ENCODE measurements around the gene ATP1A1.

Gene ATP1A1

GRCh38 chr1:116345011-116345410 lies 28.0 kb upstream of the ATP1A1 start:
- no peak for DNase-seq (ENCODE audit: low read depth)

GRCh38 chr1:116345843-116346242 lies 27.2 kb upstream of the ATP1A1 start:
- no peak for DNase-seq (ENCODE audit: low read depth)

- no peak for DNase-seq (ENCODE audit: low read depth)
These were observed 25.9 kb upstream of the ATP1A1 start for GRCh38 chr1:116346943-116347673.

- no peak for DNase-seq (ENCODE audit: low read depth)
These were observed 25.3 kb upstream of the ATP1A1 start for GRCh38 chr1:116347696-116348095.

- no peak for DNase-seq (ENCODE audit: low read depth)
These were observed 22.9 kb upstream of the ATP1A1 start for GRCh38 chr1:116350097-116350645.

GRCh38 chr1:116351914-116352313 lies 21.1 kb upstream of the ATP1A1 start:
- no peak for DNase-seq (ENCODE audit: low read depth)

DNA sequence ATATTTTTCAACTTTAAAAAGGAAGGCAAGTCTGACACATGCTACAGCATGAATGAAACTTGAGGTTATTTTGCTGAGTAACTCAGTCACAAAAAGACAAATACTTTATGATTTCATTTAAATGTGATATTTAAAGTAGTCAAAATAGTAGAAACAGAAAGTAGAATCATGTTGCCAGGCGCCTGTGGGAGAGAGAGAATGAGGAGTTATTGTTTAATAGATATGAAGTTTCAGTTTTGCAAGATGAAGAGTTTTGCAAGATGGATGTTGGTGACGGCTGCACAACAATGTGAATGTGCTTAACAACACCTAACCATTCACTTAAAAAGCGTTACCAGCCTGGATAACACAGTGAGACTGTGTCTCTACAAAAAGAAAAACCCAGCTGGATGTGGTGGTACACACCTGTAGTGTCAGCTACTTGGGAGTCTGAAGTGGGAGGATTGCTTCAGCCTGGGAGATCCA lies 20.7 kb upstream of the ATP1A1 start:
- DNase-seq (ENCODE audit: low read depth), result no peak

- no peak for DNase-seq (ENCODE audit: low read depth)
These were observed 19.9 kb upstream of the ATP1A1 start for GRCh38 chr1:116353155-116353554.

DNA sequence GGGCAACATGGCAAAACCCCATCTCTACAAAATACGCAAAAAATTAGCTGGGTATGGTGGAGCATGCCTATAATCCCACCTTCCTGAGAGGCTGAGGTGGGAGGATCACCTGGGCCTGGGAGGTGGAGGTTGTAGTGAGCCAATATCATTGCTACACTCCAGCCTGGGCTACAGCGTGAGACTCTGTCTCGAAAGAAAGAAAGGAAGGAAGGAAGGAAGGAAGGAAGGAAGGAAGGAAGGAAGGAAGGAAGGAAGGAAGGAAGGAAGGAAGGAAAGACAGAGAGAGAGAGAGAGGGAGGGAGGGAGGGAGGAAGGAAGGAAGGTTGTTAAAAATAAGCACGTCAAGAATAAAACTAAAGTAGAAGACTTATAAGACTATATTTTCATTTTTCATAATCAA lies 17.0 kb upstream of the ATP1A1 start:
- DNase-seq (ENCODE audit: low read depth), result no peak

GRCh38 chr1:116356673-116357072 lies 16.4 kb upstream of the ATP1A1 start:
- DNase-seq (ENCODE audit: low read depth), result no peak

DNA sequence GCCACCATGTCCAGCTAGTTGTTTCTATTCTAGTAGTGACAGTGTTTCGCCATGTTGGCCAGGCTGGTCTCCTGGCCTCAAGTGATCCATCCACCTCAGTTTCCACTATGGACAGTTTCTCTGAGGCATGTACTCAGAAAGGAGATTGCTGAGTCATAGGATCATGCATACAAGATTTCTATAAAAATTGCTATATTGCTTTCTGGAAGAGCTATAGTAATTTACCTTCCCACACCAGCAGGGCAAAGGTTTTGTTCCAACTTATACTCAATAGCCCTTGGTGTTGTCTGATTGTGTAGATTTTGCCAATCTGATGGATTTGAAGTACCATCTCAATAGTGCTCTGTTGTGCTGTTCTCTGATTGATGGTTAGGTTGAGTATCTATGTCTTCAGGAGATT lies 15.6 kb upstream of the ATP1A1 start:
- no peak for DNase-seq (ENCODE audit: low read depth)

DNA sequence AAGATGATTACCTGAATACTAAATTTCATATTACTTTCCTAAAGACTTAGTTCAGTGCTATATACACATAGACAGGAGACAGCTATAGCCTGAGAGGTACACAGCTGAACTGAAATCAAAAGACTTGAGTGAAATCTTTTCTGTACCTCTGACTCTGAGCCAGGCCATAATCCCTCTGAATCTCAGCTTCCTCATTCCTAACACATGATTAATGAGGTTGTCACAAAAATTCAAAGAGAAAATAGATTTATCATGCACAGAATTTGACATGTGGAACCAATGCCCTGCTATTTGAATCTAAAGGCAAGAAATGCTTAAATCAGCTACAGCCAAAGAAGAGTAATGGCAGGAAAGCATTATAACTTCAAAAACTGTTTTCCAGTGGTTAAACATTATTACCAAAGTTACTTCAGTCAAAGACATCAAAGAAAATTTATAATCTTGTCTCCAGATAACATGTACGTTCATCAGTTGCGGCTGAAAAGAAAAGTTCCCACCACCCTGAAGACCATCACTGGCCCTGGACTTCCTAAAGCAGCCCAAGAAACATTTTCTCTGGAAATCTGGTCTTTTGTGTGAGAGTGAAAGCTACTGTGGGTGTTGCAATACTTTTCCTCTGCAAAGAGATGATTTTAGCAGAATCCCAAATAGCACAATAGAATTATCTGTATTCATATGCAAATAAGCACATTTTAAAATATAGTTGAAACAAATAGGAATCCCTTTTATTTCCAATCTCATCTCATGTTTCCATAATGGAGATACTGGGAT lies 13.8 kb upstream of the ATP1A1 start:
- DNase-seq (ENCODE audit: low read depth), result no peak

DNA sequence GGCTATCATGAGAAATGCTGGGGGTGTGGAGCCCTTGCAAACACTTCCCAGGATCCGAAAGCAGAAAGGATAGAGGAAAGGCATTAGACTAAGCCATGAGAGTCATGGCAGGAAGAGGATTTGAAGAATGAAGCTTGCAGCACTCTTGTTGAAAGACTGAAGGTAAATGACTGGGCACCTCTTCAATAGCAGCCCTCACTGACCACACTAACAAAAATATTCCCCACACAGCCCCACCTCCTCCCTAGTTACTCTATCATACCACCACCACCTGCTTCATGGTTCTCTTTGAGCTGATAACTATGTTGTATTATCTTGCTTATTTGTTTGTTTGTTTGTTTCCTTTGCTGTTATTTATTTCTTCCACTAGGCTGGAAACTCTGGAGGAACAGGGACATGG lies 13.2 kb upstream of the ATP1A1 start:
- no peak for DNase-seq (ENCODE audit: low read depth)

DNA sequence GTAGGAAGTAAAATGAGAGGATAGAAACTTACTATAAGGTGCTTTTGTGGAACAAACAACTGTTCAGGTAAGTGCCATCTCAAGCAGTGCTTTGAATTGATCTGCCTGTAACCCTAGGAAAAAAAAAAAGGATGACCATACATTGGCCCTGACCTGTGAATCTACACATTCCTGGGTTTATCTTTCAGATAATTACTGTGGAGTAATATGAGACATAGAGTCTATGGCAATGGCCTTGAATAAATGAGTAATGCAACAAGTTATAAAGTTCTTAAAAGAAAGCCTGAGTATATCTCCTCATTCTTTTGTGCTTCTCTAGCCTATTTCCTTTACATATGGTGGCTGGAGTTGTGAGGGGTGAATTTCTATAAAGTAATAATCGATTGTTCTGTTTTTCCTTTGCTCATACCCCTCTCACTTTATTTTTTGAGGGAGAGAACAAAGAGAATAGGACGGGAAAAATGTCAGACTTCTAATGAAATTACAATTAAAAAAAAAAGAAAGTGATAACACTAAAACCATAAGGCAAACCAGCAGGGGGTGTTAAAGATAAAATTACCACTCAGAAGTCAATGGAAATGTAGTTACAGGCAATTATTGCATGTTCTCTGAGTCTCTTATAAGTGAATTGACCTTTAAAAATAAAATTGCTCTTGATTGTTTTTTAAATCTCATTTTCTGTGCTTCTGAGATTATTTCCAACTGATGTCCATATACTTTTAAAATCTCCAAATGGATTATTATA lies 12.4 kb upstream of the ATP1A1 start:
- DNase-seq (ENCODE audit: low read depth), result no peak

DNA sequence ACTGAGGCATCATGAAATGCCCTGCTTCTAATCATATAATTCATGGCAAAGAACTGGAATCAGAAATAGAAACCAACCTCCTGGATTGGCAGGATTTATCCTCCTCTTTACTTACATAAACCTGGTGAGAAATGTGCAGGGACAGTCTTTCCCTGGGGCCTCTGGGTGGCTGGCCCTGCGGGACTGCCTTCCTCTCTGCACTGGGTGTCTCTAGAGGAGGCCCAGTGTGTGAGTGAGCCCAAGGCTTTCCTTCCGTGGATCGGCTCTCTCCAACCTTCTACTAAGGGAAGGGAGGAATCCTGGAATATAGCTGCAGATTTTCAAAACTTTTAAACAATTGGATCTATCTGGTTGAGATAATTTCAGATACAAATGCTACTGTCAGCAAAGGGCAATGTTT lies 11.4 kb upstream of the ATP1A1 start:
- no peak for DNase-seq (ENCODE audit: low read depth)

GRCh38 chr1:116362050-116362449 lies 11.0 kb upstream of the ATP1A1 start:
- no peak for DNase-seq (ENCODE audit: low read depth)

DNA sequence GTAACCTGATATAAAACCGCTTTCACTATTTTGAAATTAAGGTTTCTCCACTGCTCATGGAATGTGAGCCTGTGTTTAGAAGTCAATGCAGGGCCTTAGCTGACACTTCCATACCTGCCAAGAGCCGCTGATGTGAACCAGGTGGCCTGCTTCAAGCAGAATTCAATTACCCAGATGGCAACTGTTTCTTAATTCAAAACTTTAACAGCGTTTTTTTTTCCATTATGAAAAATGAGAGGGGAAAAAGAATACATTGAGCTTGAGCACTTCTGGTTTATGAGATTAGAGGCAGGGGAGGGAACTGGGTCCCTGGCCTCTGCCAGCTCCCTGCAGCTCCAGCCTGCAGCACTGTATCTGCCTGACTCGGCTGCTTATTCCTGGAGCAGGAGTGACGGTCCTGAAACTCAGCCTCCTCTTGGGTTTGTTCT lies 7.7 kb upstream of the ATP1A1 start:
- DNase-seq (ENCODE audit: low read depth), result no peak

GRCh38 chr1:116365857-116366256 lies 7.2 kb upstream of the ATP1A1 start:
- no peak for DNase-seq (ENCODE audit: low read depth)

- no peak for DNase-seq (ENCODE audit: low read depth)
These were observed 5.6 kb upstream of the ATP1A1 start for GRCh38 chr1:116367256-116367945.

- no peak for DNase-seq (ENCODE audit: low read depth)
These were observed 4.8 kb upstream of the ATP1A1 start for GRCh38 chr1:116368241-116368640.

- no peak for DNase-seq (ENCODE audit: low read depth)
These were observed 2.9 kb upstream of the ATP1A1 start for GRCh38 chr1:116370181-116370580.

DNA sequence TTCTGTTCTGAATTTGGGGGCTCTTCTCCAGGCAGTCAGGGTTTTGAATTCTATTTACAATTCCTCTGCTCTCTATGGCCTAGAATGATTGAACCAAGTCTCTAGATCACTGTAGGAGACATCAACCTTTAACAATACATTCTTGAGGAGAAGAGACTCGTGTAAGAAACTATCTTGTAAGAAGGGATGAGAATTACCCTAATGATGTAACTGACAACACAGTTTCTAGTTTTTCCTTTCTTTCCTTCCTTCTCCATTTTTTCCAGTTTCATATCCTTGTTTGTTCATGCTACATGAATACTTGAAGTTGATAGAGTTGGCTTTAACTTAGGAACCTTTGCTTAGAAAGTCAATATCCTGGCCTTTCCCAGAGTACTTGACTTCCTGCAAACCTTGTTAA lies 1.3 kb upstream of the ATP1A1 start:
- no peak for DNase-seq (ENCODE audit: low read depth)
